HK-2 (cell line): Measurements from ENCODE around the gene ZMIZ1.
"Not testable (repeated sequence)": the region's sequence is repeated elsewhere in the genome, so short reads cannot be mapped to it uniquely, and the experiment has no call there.

Source experiments
- DNase-seq: peaks from one replicate; pipeline ENCODE4 v3.0.0-alpha.2; 2018; ENCODE audit not compliant: unreplicated experiment

ZMIZ1 gene

GRCh38 chr10:79324032-79324695, 255.4 kb downstream of the ZMIZ1 start:
- DNase-seq: no peak

GRCh38 chr10:79326361-79327089, 257.8 kb downstream of the ZMIZ1 start:
- no peak for DNase-seq

GRCh38 chr10:79327090-79327457, 258.3 kb downstream of the ZMIZ1 start:
- DNase-seq: no peak

- DNase-seq: no peak
Observed at GRCh38 chr10:79328147-79328701, 259.5 kb downstream of the ZMIZ1 start.

GRCh38 chr10:79328737-79329504, 260.2 kb downstream of the ZMIZ1 start:
- peak; percentile 87 for DNase-seq

GRCh38 chr10:79329529-79329928, 260.8 kb downstream of the ZMIZ1 start:
- peak; percentile 63 for DNase-seq

- peak; percentile 74 for DNase-seq
Observed at GRCh38 chr10:79331226-79331625, 262.5 kb downstream of the ZMIZ1 start.

GRCh38 chr10:79331709-79332108, 262.9 kb downstream of the ZMIZ1 start:
- peak; percentile 91 for DNase-seq

GRCh38 chr10:79332610-79333315, 264.0 kb downstream of the ZMIZ1 start:
- not testable (repeated sequence) for DNase-seq

GRCh38 chr10:79333513-79333912, 264.7 kb downstream of the ZMIZ1 start:
- no peak for DNase-seq

- no peak for DNase-seq
Observed at GRCh38 chr10:79334573-79334972, 265.8 kb downstream of the ZMIZ1 start.

- DNase-seq: no peak
Observed at GRCh38 chr10:79335094-79335469, 266.3 kb downstream of the ZMIZ1 start.

- no peak for DNase-seq
Observed at GRCh38 chr10:79335470-79336235, 266.9 kb downstream of the ZMIZ1 start.

GRCh38 chr10:79336276-79336675, 267.5 kb downstream of the ZMIZ1 start:
- DNase-seq: no peak

GRCh38 chr10:79336739-79337138, 268.0 kb downstream of the ZMIZ1 start:
- DNase-seq: no peak

GRCh38 chr10:79337783-79338469, 269.2 kb downstream of the ZMIZ1 start:
- not testable (repeated sequence) for DNase-seq

GRCh38 chr10:79339266-79339665, 270.5 kb downstream of the ZMIZ1 start:
- DNase-seq: no peak

GRCh38 chr10:79340646-79341244, 272.0 kb downstream of the ZMIZ1 start:
- no peak for DNase-seq

GRCh38 chr10:79342295-79342761, 273.6 kb downstream of the ZMIZ1 start:
- no peak for DNase-seq
